Measurements from ENCODE around the gene IL2RA.

GRCh38 chr10:6012121-6012905, 49.9 kb downstream of the IL2RA start:
- TF ChIP-seq, protein P1, sequence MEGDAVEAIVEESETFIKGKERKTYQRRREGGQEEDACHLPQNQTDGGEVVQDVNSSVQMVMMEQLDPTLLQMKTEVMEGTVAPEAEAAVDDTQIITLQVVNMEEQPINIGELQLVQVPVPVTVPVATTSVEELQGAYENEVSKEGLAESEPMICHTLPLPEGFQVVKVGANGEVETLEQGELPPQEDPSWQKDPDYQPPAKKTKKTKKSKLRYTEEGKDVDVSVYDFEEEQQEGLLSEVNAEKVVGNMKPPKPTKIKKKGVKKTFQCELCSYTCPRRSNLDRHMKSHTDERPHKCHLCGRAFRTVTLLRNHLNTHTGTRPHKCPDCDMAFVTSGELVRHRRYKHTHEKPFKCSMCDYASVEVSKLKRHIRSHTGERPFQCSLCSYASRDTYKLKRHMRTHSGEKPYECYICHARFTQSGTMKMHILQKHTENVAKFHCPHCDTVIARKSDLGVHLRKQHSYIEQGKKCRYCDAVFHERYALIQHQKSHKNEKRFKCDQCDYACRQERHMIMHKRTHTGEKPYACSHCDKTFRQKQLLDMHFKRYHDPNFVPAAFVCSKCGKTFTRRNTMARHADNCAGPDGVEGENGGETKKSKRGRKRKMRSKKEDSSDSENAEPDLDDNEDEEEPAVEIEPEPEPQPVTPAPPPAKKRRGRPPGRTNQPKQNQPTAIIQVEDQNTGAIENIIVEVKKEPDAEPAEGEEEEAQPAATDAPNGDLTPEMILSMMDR (IDR thresholded peaks at IDR 0.05) = no peak
- TF ChIP-seq POLR2A (IDR thresholded peaks at IDR 0.05) (no peak), POLR2AphosphoS5 (IDR thresholded peaks at IDR 0.05) (no peak), EP300 (IDR thresholded peaks at IDR 0.05) (no peak)

All from upper lobe of left lung (tissue), 4 donors.